Activated T-helper 9 cell treated with anti-CD3 and anti-CD28 coated beads, Interleukin-2, amount 50 U/mL, for 16 hours (primary cell): ENCODE results near the gene SPTB.
"Not testable (repeated sequence)": the region's sequence is repeated elsewhere in the genome, so short reads cannot be mapped to it uniquely, and the experiment has no call there.

Experiments used
- DNase-seq: peaks from one replicate; pipeline ENCODE4 v3.0.0-alpha.2; 2020; ENCODE audit warnings: low read depth

The SPTB gene

GRCh38 chr14:64818151-64818550 lies 61.6 kb downstream of the SPTB start:
- no peak for DNase-seq

GRCh38 chr14:64817631-64818030 lies 62.1 kb downstream of the SPTB start:
- no peak for DNase-seq

GRCh38 chr14:64816221-64816783 lies 63.4 kb downstream of the SPTB start:
- no peak for DNase-seq

GRCh38 chr14:64815257-64815656 lies 64.5 kb downstream of the SPTB start:
- no peak for DNase-seq

- DNase-seq: no peak
Measured at GRCh38 chr14:64812412-64812811, 67.3 kb downstream of the SPTB start.

GRCh38 chr14:64811676-64812075 lies 68.0 kb downstream of the SPTB start:
- no peak for DNase-seq

GRCh38 chr14:64808449-64808848 lies 71.3 kb downstream of the SPTB start:
- DNase-seq: no peak

- no peak for DNase-seq
Measured at GRCh38 chr14:64807551-64807950, 72.2 kb downstream of the SPTB start.

GRCh38 chr14:64806862-64807495 lies 72.7 kb downstream of the SPTB start:
- DNase-seq: no peak

GRCh38 chr14:64806202-64806861 lies 73.4 kb downstream of the SPTB start:
- DNase-seq: no peak

GRCh38 chr14:64805646-64806045 lies 74.1 kb downstream of the SPTB start:
- not testable (repeated sequence) for DNase-seq

- no peak for DNase-seq
Measured at GRCh38 chr14:64804754-64805260, 74.9 kb downstream of the SPTB start.

- no peak for DNase-seq
Measured at GRCh38 chr14:64801800-64802199, 77.9 kb downstream of the SPTB start.

GRCh38 chr14:64801046-64801445 lies 78.7 kb downstream of the SPTB start:
- DNase-seq: no peak

- no peak for DNase-seq
Measured at GRCh38 chr14:64800000-64800399, 79.7 kb downstream of the SPTB start.

GRCh38 chr14:64799555-64799954 lies 80.2 kb downstream of the SPTB start:
- DNase-seq: no peak

- no peak for DNase-seq
Measured at GRCh38 chr14:64796369-64796768, 83.3 kb downstream of the SPTB start.

GRCh38 chr14:64795921-64796320 lies 83.8 kb downstream of the SPTB start:
- DNase-seq: no peak

- DNase-seq: no peak
Measured at GRCh38 chr14:64795211-64795610, 84.5 kb downstream of the SPTB start.

- DNase-seq: no peak
Measured at GRCh38 chr14:64792871-64793560, 86.7 kb downstream of the SPTB start.

- DNase-seq: no peak
Measured at GRCh38 chr14:64792231-64792630, 87.5 kb downstream of the SPTB start.

GRCh38 chr14:64790478-64790877 lies 89.2 kb downstream of the SPTB start:
- no peak for DNase-seq

GRCh38 chr14:64789696-64790095 lies 90.0 kb downstream of the SPTB start:
- DNase-seq: no peak
